GM10266 (cell line): ENCODE results near the gene ZNFX1.

Experiments
- DNase-seq: peaks from one replicate; pipeline ENCODE4 v3.0.0; 2012; ENCODE audit errors: extremely low spot score
- CTCF ChIP-seq: IDR thresholded peaks from 2 replicates; pipeline ENCODE4 v1.5.1; 2012; ENCODE audit warnings: mild to moderate bottlenecking, low read depth; ENCODE audit not compliant: control insufficient read depth, insufficient read depth; ENCODE audit errors: missing control alignments

ZNFX1 gene

DNA sequence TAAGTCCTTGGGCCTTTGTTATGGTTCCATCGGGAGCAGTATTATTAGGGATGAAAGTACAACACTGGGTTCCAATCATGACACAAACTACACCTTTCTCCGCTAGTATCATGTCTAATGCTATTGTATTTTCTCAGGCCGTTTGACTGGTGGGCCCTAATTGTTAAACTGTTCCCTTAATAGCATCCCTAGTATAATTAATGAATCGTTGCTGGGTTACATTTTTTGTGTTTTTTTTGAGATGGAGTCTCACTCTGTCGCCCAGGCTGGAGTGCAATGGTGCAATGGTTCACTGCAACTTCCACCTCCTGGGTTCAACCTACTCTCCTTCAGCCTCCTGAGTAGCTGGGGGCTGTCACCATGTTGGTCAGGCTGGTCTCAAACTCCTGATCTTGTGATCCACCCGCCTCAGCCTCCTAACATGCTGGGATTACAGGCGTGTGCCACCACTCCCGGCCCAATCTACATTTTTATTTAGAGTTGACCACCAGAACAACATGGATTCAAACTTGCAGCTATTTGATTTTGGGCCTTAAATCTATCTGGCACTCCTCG, 4.1 kb upstream of the ZNFX1 start:
- DNase-seq: no peak
- no peak for TF ChIP-seq CTCF

DNA sequence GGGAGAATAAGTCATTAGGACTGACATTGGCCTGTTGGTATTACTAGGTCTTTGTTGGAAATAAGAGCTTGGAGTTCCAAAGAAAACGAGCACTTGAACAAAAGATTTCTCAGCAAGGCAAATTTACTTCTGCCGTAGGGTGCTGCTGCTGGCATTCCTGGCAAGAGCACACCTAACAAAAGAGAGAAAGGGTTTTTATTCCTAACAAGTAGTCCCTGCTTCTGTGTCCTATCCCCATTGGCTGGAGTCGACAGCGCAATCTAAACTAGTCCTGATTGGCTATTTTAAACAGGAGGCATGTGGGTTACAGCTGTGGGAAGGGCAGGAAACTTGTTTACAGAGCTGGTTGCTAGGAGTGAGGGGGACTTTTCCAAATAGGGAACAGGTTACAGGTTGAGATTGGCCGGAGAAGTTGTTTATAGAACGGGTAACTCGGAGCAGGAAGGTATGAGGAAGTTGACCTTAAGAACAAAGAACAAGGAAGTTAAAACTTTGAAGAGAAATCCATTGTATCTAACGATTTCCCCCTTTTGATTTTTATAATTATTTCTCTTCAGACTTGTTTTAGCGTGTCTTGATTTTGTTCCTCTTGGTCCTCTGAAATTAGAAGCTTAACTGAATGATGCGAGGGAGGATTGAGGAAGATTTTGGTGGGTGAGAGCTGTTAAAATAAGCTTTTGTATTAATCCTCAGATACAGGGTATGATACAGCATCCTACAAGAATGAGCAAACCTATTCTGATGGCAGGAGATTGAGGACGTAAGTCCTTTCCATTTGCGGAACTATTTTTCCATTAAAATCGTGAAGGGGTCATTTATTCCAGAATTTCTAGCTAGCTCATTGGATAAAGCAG, 3.4 kb upstream of the ZNFX1 start:
- no peak for DNase-seq
- TF ChIP-seq CTCF: no peak

DNA sequence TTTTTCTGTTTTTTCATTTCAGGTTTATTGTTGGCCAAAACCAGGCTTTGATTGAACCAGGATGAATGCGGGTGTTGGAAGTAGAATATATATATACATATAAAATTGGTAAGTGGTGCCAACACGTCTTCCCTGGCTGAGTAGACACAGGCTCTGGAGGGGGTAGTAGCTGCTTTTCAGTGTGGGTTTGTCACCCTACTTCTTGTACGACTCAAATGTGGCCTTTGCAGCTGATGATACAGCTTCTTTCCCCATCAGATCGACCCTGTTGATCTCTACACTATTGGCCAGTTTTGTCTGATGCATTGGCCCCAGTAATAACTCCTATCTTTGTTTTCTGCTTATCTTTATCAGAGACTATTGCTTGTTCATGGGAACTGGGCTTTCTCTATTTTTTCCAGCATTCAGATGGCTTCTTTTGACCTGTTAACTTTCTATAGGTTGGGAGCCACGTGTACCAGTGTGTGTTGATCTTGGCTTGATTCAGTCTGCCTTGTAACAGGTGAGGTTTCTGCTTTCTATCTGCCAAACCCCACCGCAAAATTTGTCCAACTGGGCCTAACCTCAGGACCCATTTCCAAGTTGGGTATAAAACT, 2.7 kb upstream of the ZNFX1 start:
- no peak for TF ChIP-seq CTCF
- DNase-seq: no peak

GRCh38 chr20:49279677-49280462, 2.0 kb upstream of the ZNFX1 start:
- DNase-seq: no peak
- no peak for TF ChIP-seq CTCF

DNA sequence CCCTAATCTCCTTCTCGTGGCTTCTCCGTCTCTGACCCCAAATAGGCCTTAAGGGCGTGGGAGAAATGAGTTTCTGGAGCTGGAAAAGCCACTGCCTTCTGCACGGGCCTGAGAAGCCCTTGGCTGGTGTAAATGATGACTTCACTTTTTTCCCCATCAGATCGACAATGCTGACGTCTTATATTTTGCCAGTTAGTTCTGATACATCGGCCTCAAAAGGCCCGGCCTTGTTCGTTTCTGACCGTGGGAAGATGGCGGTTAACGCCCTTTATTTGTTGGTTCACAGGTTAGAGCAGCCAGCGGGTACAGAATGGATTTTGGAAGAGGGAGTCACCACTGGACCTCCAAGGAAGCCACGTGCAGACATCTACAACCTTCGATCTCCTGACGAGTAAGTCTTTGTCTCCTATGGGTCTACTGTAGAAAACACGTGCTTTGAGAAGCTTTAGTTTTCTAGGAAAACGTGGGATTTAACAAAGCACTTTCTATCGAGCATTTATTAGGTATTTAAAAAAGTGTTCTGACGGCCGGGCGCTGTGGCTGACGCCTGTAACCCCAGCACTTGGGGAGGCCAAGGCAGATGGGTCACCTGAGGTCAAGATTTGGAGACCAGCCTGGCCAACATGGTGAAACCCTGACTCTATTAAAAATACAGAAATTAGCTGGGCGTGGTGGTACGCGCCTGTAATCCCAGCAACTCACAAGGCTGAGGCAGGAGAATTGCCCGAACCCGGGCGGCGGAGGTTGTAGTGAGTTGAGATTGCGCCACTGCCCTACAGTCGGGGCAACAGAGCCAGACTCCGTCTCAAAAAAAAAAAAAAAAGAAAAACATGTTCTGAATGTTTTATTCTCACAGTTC, 1.2 kb upstream of the ZNFX1 start:
- TF ChIP-seq CTCF: no peak
- DNase-seq: no peak

GRCh38 chr20:49277786-49278035, 146 bp downstream of the ZNFX1 start:
- TF ChIP-seq CTCF: no peak
- no peak for DNase-seq
